Vagina (tissue), 2 donors: ENCODE results near the gene RPP40. TPM values are rescaled to one million over a fixed set of nuclear protein-coding genes. Genes with fewer than 3 reads are reported as not detected.

Experiments used
- DNase-seq, 2 donors: peaks; one replicate each; pipeline ENCODE4 v3.0.0-alpha.2; 2017; ENCODE audit errors: extremely low spot score in 2 of 2
- H3K27ac ChIP-seq: fragments of 200-600 bp; sonication (generic); one replicate; pipeline ENCODE4 v1.5.1; 2019
- H3K27me3 ChIP-seq: fragments of 200-600 bp; sonication (generic); one replicate; pipeline ENCODE4 v1.5.1; 2019
- H3K36me3 ChIP-seq, 2 donors: fragments of 200-600 bp; sonication (generic); one replicate each; pipeline ENCODE4 v1.5.1; 2017 to 2019
- H3K4me1 ChIP-seq: fragments of 200-600 bp; sonication (generic); one replicate; pipeline ENCODE4 v1.5.1; 2019
- H3K4me3 ChIP-seq, 2 donors: fragments of 200-600 bp; sonication (generic); 1 replicate in 1 of 2; 2 replicates in 1 of 2; pipeline ENCODE4 v1.5.1; 2016 to 2019
- H3K9me3 ChIP-seq: fragments of 200-600 bp; sonication (generic); one replicate; pipeline ENCODE4 v1.5.1; 2019
- CTCF ChIP-seq, 3 experiments: fragments of 450-650 bp in 2 of 3; fragments of 200-600 bp in 1 of 3; sonication (generic) in 1 of 3; IDR thresholded peaks; one replicate each; pipeline ENCODE4 v1.5.1; 2017 to 2019; ENCODE audit warnings: antibody characterized with exemption in 3 of 3, mild to moderate bottlenecking in 2 of 3, moderate library complexity in 2 of 3
- POLR2A ChIP-seq, 2 donors: fragments of 450-650 bp; IDR thresholded peaks; one replicate each; pipeline ENCODE4 v1.6.1; 2017; ENCODE audit warnings: antibody characterized with exemption in 2 of 2, mild to moderate bottlenecking in 2 of 2, moderate library complexity in 2 of 2
- POLR2AphosphoS5 ChIP-seq, 2 donors: sonication (generic); formaldehyde crosslinking; IDR thresholded peaks; one replicate each; pipeline ENCODE4 v1.9.0; 2017; ENCODE audit warnings: antibody characterized with exemption in 2 of 2, mild to moderate bottlenecking in 2 of 2, low read depth in 1 of 2; ENCODE audit not compliant: insufficient read depth in 1 of 2
- intact Hi-C: fragments of 100-400 bp; cut with DNase I; formaldehyde crosslinking; loops from one replicate; pipeline ENCODE4 v1.15.1; 2023
- total RNA-seq: library from RNA; depleted of rRNA; stranded (reverse); fragments of >200 nt; gene quantifications from one replicate; pipeline ENCODE4 v1.2.3, GENCODE V29; 2016

The RPP40 gene
- total RNA-seq, 1 donor from 2014 or later: 4.7 TPM

- H3K4me1 ChIP-seq: peaks cover 17% of the 10 kb centered on the region
- no peak overlapping the region for H3K27ac ChIP-seq
- intact Hi-C loops: no loop called here
- peaks cover 0 to 25% of the 10 kb centered on the region in 2 donors for H3K36me3 ChIP-seq
- no peak for DNase-seq
- no peaks in the 10 kb centered on the region for H3K27me3 ChIP-seq
- no peaks in the 10 kb centered on the region for H3K9me3 ChIP-seq
- no peak overlapping the region for H3K4me3 ChIP-seq
- no peak for TF ChIP-seq CTCF (IDR thresholded peaks at IDR 0.05)
- no peak for TF ChIP-seq POLR2AphosphoS5 (IDR thresholded peaks at IDR 0.05; ENCODE audit: insufficient read depth in 1 of 2, low read depth in 1 of 2)
- no peak for TF ChIP-seq POLR2A (IDR thresholded peaks at IDR 0.05)
These were observed 57.3 kb downstream of the RPP40 start for GRCh38 chr6:4946521-4946920.

Other genes starting within 250 kb of the RPP40 start
- 31.9 TPM for gene CDYL, start 227.6 kb downstream of the RPP40 start, total RNA-seq
- gene PPP1R3G, start 81.3 kb upstream of the RPP40 start, total RNA-seq: 4.4 TPM